ENCODE data around the gene HTR6. TPM values are rescaled to one million over a fixed set of nuclear protein-coding genes. Genes with fewer than 3 reads are reported as not detected.

HTR6 gene
- total RNA-seq, 1 donor from 2014 or later: not detected

DNA sequence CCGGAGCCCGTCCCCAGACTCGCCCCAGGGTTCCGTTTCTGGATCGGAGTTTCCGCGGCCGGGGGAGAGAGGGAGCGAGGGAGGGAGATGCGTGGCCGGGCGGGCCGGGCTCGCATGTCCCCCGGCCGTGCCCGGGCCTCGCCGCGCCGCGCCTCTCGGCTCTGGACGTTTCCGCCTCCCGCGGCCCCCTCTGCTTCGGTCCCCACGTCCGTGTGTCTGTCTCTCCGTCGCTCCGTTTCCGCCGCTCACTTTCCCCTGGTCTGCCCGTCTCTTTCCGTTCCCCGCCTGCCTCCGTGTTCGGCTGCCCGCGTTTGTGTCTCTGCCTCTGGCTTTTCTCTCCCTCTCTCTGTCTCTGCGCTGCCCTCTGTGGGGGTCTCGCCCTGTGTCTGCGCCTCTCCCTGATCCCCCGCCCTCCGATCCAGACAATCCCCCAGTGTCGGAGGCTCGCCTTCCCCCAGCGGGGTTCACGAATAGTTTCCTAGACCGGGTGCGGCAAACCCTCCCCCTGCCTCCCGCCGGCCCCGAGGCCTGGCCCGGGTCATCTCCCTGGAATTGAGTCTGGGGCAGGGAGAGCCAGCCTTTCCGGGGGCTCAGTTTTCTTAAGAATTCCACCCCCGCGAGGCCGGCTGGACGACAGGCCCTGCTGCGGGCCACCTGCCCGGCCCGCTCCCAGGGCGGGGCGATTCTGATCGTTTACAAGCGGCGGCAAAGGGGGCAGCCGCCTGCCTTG, 19.8 kb upstream of the HTR6 start:
- DNase-seq (ENCODE audit: low spot score in 2 of 2): no peak
- H3K27ac ChIP-seq: peak overlapping the region; percentile 90 to 91
- H3K9me3 ChIP-seq: no peaks in the 10 kb centered on the region
- intact Hi-C loops (cut with DNase I): loop anchor here (2.0 kb wide), 3 partner anchors 48 to 332 kb away; partner anchors contain the start of genes AKR7A2, CAPZB and SLC66A1
- H3K27me3 ChIP-seq: no peaks in the 10 kb centered on the region
- H3K4me3 ChIP-seq: peak overlapping the region; percentile 67 to 75
- H3K4me1 ChIP-seq: peaks cover 18 to 38% of the 10 kb centered on the region in 2 donors
- TF ChIP-seq, protein P1, sequence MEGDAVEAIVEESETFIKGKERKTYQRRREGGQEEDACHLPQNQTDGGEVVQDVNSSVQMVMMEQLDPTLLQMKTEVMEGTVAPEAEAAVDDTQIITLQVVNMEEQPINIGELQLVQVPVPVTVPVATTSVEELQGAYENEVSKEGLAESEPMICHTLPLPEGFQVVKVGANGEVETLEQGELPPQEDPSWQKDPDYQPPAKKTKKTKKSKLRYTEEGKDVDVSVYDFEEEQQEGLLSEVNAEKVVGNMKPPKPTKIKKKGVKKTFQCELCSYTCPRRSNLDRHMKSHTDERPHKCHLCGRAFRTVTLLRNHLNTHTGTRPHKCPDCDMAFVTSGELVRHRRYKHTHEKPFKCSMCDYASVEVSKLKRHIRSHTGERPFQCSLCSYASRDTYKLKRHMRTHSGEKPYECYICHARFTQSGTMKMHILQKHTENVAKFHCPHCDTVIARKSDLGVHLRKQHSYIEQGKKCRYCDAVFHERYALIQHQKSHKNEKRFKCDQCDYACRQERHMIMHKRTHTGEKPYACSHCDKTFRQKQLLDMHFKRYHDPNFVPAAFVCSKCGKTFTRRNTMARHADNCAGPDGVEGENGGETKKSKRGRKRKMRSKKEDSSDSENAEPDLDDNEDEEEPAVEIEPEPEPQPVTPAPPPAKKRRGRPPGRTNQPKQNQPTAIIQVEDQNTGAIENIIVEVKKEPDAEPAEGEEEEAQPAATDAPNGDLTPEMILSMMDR (IDR thresholded peaks at IDR 0.05): no peak
- H3K36me3 ChIP-seq: no peaks in the 10 kb centered on the region

DNA sequence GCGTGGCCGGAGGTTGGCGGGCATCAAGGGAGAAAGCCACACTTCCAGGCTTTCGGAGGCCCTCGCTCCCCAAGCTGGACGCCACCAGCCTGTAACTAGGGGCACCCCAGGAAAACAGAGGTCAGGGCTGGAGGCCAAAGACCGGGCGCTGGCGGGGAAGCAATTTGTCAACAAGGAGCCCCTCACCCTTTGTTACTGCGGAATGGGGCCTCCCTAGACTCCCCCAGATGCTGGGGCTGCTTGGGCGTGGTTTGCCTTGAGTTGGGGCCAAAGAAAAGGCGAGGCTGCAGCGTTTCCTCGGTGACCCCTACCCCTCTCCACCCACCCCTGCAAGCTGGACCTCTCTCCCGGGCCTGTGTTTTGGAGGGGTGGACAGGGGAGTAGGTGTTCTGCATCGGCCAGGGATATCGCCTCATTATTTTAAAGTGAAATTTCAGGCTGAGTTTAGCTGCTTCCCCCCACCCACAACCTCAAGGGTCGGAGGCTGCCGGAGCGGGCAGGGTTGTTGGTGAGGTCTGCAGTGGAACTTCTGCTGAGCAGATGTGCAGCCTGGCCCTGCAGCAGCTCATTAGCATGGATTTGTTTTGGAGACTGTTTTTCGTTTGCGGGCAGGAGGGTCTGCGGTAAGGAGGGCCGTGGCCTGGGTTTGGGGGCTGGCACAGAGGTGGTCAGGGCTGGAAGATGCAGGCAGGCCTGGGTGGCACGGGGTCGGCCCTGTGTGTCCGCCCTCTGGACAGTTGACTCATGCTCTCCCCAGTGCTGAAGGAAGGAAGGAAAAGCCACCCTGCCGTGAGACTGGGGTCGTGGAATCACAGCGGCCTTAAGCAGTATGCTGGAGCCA, 19.0 kb upstream of the HTR6 start:
- no peaks in the 10 kb centered on the region for H3K9me3 ChIP-seq
- H3K27me3 ChIP-seq: no peaks in the 10 kb centered on the region
- no peaks in the 10 kb centered on the region for H3K36me3 ChIP-seq
- intact Hi-C loops (cut with DNase I): loop anchor here (2.0 kb wide), 3 partner anchors 49 to 333 kb away; partner anchors contain the start of genes AKR7A2, CAPZB and SLC66A1
- no peak for DNase-seq (ENCODE audit: low spot score in 2 of 2)
- H3K27ac ChIP-seq: peak overlapping the region; percentile 90 to 91
- H3K4me3 ChIP-seq: peak overlapping the region; percentile 67 to 75
- peaks cover 22 to 44% of the 10 kb centered on the region in 2 donors for H3K4me1 ChIP-seq
- TF ChIP-seq, protein P1 (IDR thresholded peaks at IDR 0.05): no peak

DNA sequence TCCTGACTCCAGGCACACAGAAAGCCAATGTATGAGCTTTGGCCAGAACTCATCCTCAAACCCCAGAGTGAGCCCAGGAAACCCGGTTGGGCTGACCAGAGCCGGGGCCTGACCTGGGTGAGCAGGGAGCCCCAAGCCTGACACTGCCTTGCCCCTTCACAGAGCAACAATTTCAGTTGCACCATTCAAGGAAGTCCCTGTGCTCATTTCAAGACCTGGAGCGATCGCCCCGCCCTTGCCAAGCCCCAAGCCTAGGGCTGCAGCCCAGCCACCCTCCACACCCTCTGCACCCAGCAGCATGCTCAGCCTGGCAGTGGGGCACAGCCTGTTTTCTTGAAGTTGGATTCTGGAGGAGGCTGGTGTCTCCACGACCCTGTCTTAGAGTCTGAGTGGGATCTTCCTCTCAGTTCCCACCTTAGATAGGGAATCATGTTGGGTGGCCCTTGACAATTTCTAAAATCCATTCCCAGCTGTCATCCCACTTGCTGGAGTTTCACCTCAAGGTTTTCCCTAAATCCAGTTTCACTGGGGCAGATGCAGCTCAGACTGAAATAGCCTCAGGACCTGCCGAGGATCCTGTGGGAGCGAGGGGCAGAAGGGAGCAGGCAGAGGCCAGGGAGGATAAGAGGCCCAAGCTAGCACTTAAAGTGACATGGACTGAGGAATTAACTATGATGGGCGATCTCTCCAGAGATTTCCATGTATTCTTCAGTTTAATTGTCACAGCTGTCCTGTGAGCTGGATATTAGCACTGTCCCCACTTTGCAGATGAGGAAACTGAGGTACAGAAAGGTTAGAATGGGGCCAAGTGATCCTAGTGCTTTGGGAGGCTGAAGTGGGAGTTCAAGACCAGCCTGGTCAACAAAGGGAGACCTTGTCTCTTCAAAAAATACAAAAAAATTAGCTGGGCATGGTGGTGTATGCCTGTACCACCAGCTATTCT, 18.0 kb upstream of the HTR6 start:
- Histone ChIP-seq H3K4me1 (peaks cover 25 to 52% of the 10 kb centered on the region in 2 donors), H3K9me3 (no peaks in the 10 kb centered on the region), H3K27ac (peak overlapping the region; percentile 90 to 91), H3K27me3 (no peaks in the 10 kb centered on the region), H3K36me3 (no peaks in the 10 kb centered on the region), H3K4me3 (peak overlapping the region; percentile 67 to 75)
- intact Hi-C loops (cut with DNase I): no loop called here
- no peak for DNase-seq (ENCODE audit: low spot score in 2 of 2)
- TF ChIP-seq, protein P1 (IDR thresholded peaks at IDR 0.05): no peak

DNA sequence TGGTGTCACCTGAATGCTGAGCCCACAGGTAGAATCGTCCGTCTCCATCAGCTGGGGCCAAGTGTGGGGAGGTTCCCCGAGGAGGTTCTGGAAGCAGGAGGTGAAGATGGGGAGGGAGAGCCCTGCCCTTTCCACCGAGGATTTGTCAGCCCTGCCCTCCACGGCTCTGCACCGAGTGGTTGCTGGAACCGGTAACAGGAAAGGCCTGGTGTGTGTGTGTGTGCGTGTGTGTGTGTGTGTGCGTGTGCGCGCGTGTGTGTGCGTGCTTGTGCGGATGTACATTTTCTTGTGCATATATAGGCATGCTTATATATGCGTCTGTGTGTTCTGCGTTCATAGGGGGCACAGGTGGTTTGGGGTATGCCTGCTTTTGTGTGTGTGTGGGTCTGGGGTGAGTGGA, 17.0 kb upstream of the HTR6 start:
- H3K27me3 ChIP-seq: no peaks in the 10 kb centered on the region
- peak overlapping the region; percentile 90 to 91 for H3K27ac ChIP-seq
- intact Hi-C loops (cut with DNase I): no loop called here
- TF ChIP-seq, protein P1 (IDR thresholded peaks at IDR 0.05): no peak
- DNase-seq (ENCODE audit: low spot score in 2 of 2): no peak
- H3K4me3 ChIP-seq: peak overlapping the region in 1 of 2 donors; percentile 75
- H3K9me3 ChIP-seq: no peaks in the 10 kb centered on the region
- peaks cover 25 to 57% of the 10 kb centered on the region in 2 donors for H3K4me1 ChIP-seq
- H3K36me3 ChIP-seq: no peaks in the 10 kb centered on the region

DNA sequence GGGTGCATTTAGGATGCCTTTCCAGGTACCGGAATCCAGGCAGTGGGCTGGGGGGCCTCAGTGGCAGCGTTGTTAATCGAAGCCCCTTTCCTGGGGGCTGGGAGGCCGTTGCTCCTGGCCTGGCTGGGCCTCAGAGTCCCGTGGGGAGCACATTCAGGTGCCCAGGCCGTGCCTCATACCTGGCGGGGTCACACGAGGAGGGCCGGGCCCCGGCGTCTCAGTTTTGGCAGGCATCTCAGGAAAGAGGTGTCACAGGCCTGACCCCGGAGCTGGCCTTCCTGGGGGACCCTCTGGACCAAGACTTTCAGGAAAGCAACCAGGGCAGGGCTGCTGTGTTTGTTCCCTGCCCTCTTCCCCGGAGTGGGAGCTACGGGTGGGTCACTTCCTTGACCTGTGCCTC, 16.4 kb upstream of the HTR6 start:
- no peak for DNase-seq (ENCODE audit: low spot score in 2 of 2)
- Histone ChIP-seq H3K27ac (peak overlapping the region; percentile 78 to 91), H3K36me3 (no peaks in the 10 kb centered on the region), H3K4me3 (peak overlapping the region in 1 of 2 donors; percentile 75), H3K27me3 (no peaks in the 10 kb centered on the region), H3K4me1 (peaks cover 25 to 55% of the 10 kb centered on the region in 2 donors), H3K9me3 (no peaks in the 10 kb centered on the region)
- intact Hi-C loops (cut with DNase I): no loop called here
- TF ChIP-seq, protein P1 (IDR thresholded peaks at IDR 0.05): no peak

Measured in ascending aorta (tissue), 2 donors.